Natural killer cell treated with Interleukin-12 subunit alpha and Interleukin-12 subunit beta and Interleukin-15 and Interleukin-18, amount 100 ng/mL, for 72 hours (primary cell): ENCODE results near the gene ADGRB2. TPM values are rescaled to one million over a fixed set of nuclear protein-coding genes. Genes with fewer than 3 reads are reported as not detected.
A peak's percentile ranks its signal among the peaks of the same experiment; 100 is the strongest.

Experiments
- ATAC-seq, 2 donors: fragments of 150-1000 bp; cut with Tn5 transposase in 1 of 2; sonication (Bioruptor Pico), chemical (Tn5 transposase) in 1 of 2; 2 replicates each; pipeline ENCODE4 v1.10.0; 2021
- DNase-seq: peaks from one replicate; pipeline ENCODE4 v3.0.0; 2022; ENCODE audit warnings: low spot score
- H3K27ac Mint-ChIP-seq, 2 donors: 1 replicate in 1 of 2; 2 replicates in 1 of 2; pipeline ENCODE4 v1.8.0; 2022; ENCODE audit warnings: mixed read lengths in 2 of 2, mild to moderate bottlenecking in 1 of 2, moderate library complexity in 1 of 2
- H3K27me3 Mint-ChIP-seq, 2 donors: 1 replicate in 1 of 2; 2 replicates in 1 of 2; pipeline ENCODE4 v1.8.0; 2022; ENCODE audit warnings: mixed read lengths in 2 of 2
- H3K36me3 Mint-ChIP-seq: one replicate; pipeline ENCODE4 v1.8.0; 2022; ENCODE audit warnings: mixed read lengths
- H3K4me1 Mint-ChIP-seq, 2 donors: 1 replicate in 1 of 2; 2 replicates in 1 of 2; pipeline ENCODE4 v1.8.0; 2022; ENCODE audit warnings: low read depth in 2 of 2, mixed read lengths in 2 of 2, mild to moderate bottlenecking in 1 of 2
- H3K4me3 Mint-ChIP-seq: one replicate; pipeline ENCODE4 v1.8.0; 2022; ENCODE audit warnings: mixed read lengths
- H3K9me3 Mint-ChIP-seq: 2 replicates; pipeline ENCODE4 v1.8.0; 2022; ENCODE audit warnings: mixed read lengths
- total RNA-seq, 2 donors: library from RNA; stranded (reverse); gene quantifications; one replicate each; pipeline ENCODE4 v1.2.3, GENCODE V29; 2022

ADGRB2 gene
- total RNA-seq, 2 donors from 2014 or later, result 1.2 TPM; not detected in 1

- ATAC-seq (peak; percentile 78 to 83), DNase-seq (peak; percentile 75)
- Mint-ChIP-seq H3K4me3 (peak overlapping the region; percentile 69), H3K36me3 (no peaks in the 10 kb centered on the region), H3K9me3 (no peaks in the 10 kb centered on the region), H3K4me1 (peaks cover 67 to 73% of the 10 kb centered on the region in 2 donors), H3K27ac (no peak overlapping the region), H3K27me3 (no peaks in the 10 kb centered on the region)
Observed at GRCh38 chr1:31750858-31751510, 13.2 kb downstream of the ADGRB2 start.

DNA sequence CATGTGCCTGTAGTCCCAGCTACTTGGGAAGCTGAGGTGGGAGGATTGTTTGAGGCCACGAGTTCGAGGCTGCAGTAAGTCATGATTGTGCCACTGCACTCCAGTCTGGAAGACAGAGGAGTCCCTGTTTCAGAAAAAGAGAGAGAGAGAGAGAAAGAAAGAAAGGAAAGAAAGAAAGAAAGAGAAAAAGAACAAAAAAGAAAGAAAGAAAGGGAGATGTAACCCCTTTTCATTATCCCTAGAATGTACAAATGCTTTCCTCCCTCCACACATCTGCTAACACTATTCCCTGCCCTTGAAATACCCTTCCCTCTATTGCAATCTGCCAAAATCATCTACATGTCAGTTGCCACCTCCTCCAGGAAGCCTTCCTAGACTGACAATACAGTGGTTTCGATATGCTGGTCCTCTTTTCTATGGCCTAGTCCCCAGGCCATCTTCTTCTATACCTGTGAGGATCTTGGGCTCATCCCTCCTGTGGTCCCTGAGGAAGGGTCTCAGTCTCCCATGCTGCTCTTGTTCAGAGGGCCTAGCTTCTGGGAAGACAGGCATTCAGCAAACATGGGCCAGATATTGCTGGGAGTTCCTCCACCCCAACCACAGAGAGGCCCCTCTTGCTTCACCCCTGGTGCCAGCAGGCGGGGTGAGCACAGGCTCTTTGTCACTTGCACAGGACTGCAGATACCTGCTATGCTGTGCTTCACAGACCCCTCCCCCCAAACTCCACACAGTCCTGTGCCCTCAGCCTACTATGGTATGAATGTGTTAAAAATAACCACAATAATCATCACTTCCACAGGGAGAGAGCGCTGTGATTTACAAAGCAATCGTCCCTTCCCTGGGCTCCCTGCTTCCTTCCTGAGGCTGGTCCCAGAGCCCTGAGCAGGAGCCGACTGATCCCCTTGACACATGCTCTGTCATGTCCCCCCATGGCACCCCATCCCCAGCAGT lies 14.1 kb downstream of the ADGRB2 start:
- Mint-ChIP-seq H3K27ac (peak overlapping the region in 1 of 2 donors; percentile 32), H3K4me3 (peak overlapping the region; percentile 69), H3K4me1 (peaks cover 72% of the 10 kb centered on the region in 2 donors), H3K36me3 (no peaks in the 10 kb centered on the region), H3K9me3 (no peaks in the 10 kb centered on the region), H3K27me3 (no peaks in the 10 kb centered on the region)
- ATAC-seq, result no peak
- no peak for DNase-seq

DNA sequence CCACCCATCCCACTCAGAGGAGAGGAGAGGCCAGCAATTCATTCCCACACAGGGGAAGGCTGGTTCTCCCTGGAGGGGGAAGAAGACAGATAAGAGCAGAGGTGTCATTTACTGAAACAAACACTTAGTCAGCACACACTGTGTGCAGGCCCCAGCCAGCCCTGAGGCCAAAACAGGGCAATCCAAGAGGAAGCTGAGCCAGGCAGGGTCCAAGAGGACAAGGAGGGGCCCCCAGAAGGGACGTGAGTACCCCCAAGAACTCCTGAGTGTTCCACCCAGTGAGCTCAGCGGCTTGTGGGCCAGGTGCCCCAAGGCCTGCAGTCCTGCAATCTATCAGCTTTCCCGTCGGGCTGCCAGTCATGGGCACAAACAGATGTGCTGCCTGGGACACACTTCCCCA lies 15.8 kb downstream of the ADGRB2 start:
- no peaks in the 10 kb centered on the region for H3K36me3 Mint-ChIP-seq
- H3K9me3 Mint-ChIP-seq, result no peaks in the 10 kb centered on the region
- H3K4me3 Mint-ChIP-seq, result no peak overlapping the region
- H3K27ac Mint-ChIP-seq, result no peak overlapping the region
- H3K27me3 Mint-ChIP-seq, result no peaks in the 10 kb centered on the region
- no peak for DNase-seq
- H3K4me1 Mint-ChIP-seq, result peaks cover 70 to 73% of the 10 kb centered on the region in 2 donors
- no peak for ATAC-seq

- ATAC-seq (no peak), DNase-seq (no peak)
- Mint-ChIP-seq H3K36me3 (no peaks in the 10 kb centered on the region), H3K4me3 (peak overlapping the region; percentile 68), H3K4me1 (peaks cover 62 to 67% of the 10 kb centered on the region in 2 donors), H3K9me3 (no peaks in the 10 kb centered on the region), H3K27me3 (no peaks in the 10 kb centered on the region), H3K27ac (peak overlapping the region; percentile 2 to 31)
Observed at GRCh38 chr1:31747304-31747703, 16.8 kb downstream of the ADGRB2 start.

GRCh38 chr1:31746687-31747086 lies 17.5 kb downstream of the ADGRB2 start:
- H3K27me3 Mint-ChIP-seq, result no peaks in the 10 kb centered on the region
- peak; percentile 34 to 54 for ATAC-seq
- H3K4me1 Mint-ChIP-seq, result peaks cover 56 to 61% of the 10 kb centered on the region in 2 donors
- peak overlapping the region; percentile 2 to 31 for H3K27ac Mint-ChIP-seq
- peak overlapping the region; percentile 68 for H3K4me3 Mint-ChIP-seq
- DNase-seq, result no peak
- H3K36me3 Mint-ChIP-seq, result no peaks in the 10 kb centered on the region
- no peaks in the 10 kb centered on the region for H3K9me3 Mint-ChIP-seq

DNA sequence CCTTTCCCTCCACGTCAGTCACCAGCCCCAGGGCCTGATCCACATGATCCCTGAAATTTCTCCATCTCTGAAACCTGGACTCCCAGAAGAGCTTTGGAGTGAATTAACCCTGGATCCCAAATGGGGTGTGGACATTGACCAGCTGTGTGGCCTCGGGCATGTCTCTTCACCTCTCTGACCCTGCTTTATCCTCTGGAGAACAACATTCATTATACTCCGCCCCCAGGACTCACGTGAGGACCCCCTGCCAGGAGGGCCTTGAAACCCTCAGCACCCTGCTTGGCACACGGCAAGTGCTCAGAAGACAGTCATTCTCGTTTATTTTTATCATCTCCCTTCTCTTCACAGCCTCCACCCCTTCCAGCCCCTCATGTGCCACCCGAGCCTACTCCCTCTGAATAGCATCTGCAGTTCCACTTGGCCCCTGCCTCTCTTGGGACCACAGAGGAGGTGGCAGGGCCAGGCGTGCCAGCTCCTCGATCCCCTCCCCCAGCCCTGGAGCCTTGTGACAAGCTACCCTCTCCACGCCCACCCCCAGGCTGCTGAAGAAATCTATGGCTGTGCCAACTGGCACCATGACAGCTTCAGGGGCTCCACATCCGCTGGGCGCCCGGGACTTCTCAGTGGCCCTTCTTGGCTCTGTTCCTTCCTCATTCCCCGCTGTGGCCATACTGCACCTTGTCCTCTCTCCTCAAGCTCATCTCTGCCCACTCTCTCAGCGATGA lies 18.0 kb downstream of the ADGRB2 start:
- Mint-ChIP-seq H3K27me3 (no peaks in the 10 kb centered on the region), H3K36me3 (no peaks in the 10 kb centered on the region), H3K4me1 (peaks cover 51 to 55% of the 10 kb centered on the region in 2 donors), H3K4me3 (peak overlapping the region; percentile 68), H3K27ac (peak overlapping the region; percentile 2 to 31), H3K9me3 (no peaks in the 10 kb centered on the region)
- DNase-seq (no peak), ATAC-seq (no peak)

DNA sequence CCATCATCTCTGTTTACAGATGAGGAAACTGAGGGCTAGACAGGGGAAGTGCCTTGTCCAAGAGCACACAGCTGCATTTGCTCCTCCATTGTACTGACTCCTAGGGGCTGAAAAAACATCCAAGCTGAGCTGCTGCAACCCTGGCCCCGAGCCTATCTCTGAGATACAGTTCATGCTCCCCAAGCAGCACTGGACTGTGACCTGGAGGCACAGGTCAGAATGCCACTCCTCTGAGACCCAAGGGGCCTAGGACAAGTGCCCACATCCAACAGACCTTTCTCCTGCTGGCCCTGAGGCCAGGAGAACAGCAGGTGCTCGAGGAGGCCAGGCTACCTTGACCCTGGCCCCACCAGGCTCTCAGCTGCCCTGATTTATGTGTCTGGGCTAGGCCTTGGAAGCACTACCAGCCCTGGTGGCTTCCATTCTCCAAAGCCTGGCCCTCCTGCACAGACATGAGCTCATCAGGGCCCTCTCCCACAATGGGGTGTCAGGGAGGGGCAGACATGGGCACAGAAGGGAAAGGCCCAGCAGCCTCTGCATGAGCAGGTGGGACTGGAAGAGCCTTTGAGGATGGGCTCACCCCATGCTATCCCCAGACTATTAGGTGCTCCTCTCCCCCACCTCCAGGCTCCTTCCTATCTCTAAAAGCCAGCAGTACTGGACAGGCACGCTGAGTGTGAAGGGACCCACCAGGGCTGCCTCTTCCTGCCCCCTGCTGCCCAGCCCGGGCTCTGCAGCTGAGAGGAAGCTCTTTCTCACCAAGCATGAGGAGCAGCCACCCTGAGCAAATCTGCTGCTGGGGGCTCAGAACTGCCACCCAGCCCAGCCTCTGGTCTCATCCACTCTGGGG lies 18.8 kb downstream of the ADGRB2 start:
- ATAC-seq (peak; percentile 70 to 81), DNase-seq (peak; percentile 70)
- no peaks in the 10 kb centered on the region for H3K27me3 Mint-ChIP-seq
- peaks cover 43 to 47% of the 10 kb centered on the region in 2 donors for H3K4me1 Mint-ChIP-seq
- H3K4me3 Mint-ChIP-seq, result no peak overlapping the region
- H3K9me3 Mint-ChIP-seq, result no peaks in the 10 kb centered on the region
- peak overlapping the region in 1 of 2 donors; percentile 2 for H3K27ac Mint-ChIP-seq
- H3K36me3 Mint-ChIP-seq, result no peaks in the 10 kb centered on the region

GRCh38 chr1:31744165-31744888 lies 19.8 kb downstream of the ADGRB2 start:
- DNase-seq, result no peak
- peaks cover 38 to 41% of the 10 kb centered on the region in 2 donors for H3K4me1 Mint-ChIP-seq
- H3K36me3 Mint-ChIP-seq, result no peaks in the 10 kb centered on the region
- no peak for ATAC-seq
- H3K27me3 Mint-ChIP-seq, result no peaks in the 10 kb centered on the region
- no peaks in the 10 kb centered on the region for H3K9me3 Mint-ChIP-seq
- H3K27ac Mint-ChIP-seq, result no peak overlapping the region
- H3K4me3 Mint-ChIP-seq, result no peak overlapping the region

GRCh38 chr1:31742462-31743212 lies 21.5 kb downstream of the ADGRB2 start:
- H3K4me3 Mint-ChIP-seq, result no peak overlapping the region
- no peaks in the 10 kb centered on the region for H3K27me3 Mint-ChIP-seq
- no peaks in the 10 kb centered on the region for H3K36me3 Mint-ChIP-seq
- DNase-seq (no peak), ATAC-seq (no peak)
- peaks cover 23 to 31% of the 10 kb centered on the region in 2 donors for H3K4me1 Mint-ChIP-seq
- H3K27ac Mint-ChIP-seq, result no peak overlapping the region
- no peaks in the 10 kb centered on the region for H3K9me3 Mint-ChIP-seq

DNA sequence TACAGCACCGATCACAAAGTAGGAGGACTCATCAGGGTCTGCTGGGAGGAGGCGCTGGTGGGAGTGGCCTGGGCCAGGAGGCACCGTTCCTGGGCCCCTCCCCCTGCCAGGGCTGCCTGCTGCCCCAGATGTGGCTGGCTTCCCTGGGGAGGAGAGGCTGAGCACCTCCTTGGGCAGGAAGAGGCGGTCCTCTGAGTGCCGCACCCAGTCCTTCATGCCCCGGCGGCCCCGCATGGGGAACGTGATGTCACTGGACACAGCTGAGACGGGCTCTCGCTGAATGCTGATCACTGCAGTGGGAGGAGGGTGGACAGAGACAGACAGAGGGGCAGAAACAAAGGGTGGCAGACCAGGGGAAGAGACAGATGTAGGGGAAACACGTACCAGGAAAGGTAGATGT lies 24.8 kb downstream of the ADGRB2 start:
- Mint-ChIP-seq H3K27me3 (no peaks in the 10 kb centered on the region), H3K27ac (no peak overlapping the region), H3K4me3 (no peak overlapping the region), H3K9me3 (no peaks in the 10 kb centered on the region), H3K36me3 (no peaks in the 10 kb centered on the region), H3K4me1 (peaks cover 4 to 9% of the 10 kb centered on the region in 2 donors)
- DNase-seq (no peak), ATAC-seq (peak; percentile 21 to 41)

DNA sequence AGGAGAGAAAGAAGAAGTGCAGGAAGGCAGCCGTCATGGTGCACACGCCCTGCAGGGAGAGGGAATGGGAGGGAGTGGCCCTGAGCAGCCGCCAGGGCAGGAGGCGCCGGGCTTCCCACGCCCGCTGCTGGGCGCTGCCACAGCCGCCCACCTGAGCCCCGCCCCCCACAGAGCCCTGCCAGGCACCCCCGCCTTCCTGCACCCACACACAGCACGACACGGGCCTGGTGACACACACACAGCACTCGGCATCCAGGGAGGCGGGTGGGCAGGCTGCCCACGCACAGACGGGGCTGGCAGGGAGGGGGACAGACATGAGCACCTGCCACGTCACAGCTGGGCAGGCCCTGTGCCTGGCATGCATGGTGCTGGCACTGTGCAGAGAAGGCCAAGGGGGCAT lies 27.5 kb downstream of the ADGRB2 start:
- no peak for ATAC-seq
- Mint-ChIP-seq H3K36me3 (no peaks in the 10 kb centered on the region), H3K9me3 (no peaks in the 10 kb centered on the region), H3K4me3 (no peak overlapping the region), H3K27me3 (no peaks in the 10 kb centered on the region), H3K4me1 (peaks cover 4 to 5% of the 10 kb centered on the region in 2 donors), H3K27ac (no peak overlapping the region)
- DNase-seq, result no peak

GRCh38 chr1:31735571-31735970 lies 28.6 kb downstream of the ADGRB2 start:
- Mint-ChIP-seq H3K4me1 (peaks cover 4 to 5% of the 10 kb centered on the region in 2 donors), H3K4me3 (no peak overlapping the region), H3K27ac (no peak overlapping the region), H3K27me3 (no peaks in the 10 kb centered on the region), H3K36me3 (no peaks in the 10 kb centered on the region), H3K9me3 (no peaks in the 10 kb centered on the region)
- ATAC-seq, result no peak
- DNase-seq, result no peak
